ENCODE measurements around the gene DHX36.

DNA sequence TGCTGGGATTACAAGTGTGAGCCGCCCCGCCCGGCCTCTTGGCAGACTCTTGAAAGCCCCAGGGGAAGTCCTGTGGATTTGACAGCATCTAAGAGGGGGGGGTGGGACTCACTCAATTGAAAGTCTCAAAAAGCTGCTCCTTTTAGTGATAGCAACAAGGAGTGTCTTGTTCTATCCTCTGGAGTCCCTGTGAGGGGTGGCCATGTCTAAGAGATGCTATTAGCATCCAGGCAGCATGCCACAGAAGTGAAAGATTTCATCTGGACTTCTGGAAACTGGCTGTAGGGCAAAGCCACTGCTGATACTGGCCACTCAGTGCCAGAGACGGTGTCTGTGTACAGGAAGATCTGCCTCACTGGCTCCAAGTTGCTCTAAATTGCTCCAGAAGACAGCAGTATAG is 74.0 kb downstream of the DHX36 start:
- no peak for TF ChIP-seq TCF7 (IDR thresholded peaks at IDR 0.05; ENCODE audit: borderline replicate concordance)
- TF ChIP-seq POLR2A (IDR thresholded peaks at IDR 0.05; ENCODE audit: low read depth, low read length), result no peak
- TF ChIP-seq POLR2AphosphoS2 (IDR thresholded peaks at IDR 0.05; ENCODE audit: low read depth, low read length), result no peak
- TF ChIP-seq SUPT20H (IDR thresholded peaks at IDR 0.05; ENCODE audit: borderline replicate concordance, control insufficient read depth, low read depth, low read length), result no peak
- no peak for TF ChIP-seq YY1 (IDR thresholded peaks at IDR 0.05; ENCODE audit: low read depth, low read length)
- no peak for TF ChIP-seq CBX5 (IDR thresholded peaks at IDR 0.05; ENCODE audit: low read depth)
- TF ChIP-seq SMC3 (IDR thresholded peaks at IDR 0.05; ENCODE audit: borderline replicate concordance, low read length), result no peak
- no peak for TF ChIP-seq CEBPB (IDR thresholded peaks at IDR 0.05; ENCODE audit: borderline replicate concordance in 1 of 2, low read depth in 2 of 2, low read length in 2 of 2)
- TF ChIP-seq, protein P1, sequence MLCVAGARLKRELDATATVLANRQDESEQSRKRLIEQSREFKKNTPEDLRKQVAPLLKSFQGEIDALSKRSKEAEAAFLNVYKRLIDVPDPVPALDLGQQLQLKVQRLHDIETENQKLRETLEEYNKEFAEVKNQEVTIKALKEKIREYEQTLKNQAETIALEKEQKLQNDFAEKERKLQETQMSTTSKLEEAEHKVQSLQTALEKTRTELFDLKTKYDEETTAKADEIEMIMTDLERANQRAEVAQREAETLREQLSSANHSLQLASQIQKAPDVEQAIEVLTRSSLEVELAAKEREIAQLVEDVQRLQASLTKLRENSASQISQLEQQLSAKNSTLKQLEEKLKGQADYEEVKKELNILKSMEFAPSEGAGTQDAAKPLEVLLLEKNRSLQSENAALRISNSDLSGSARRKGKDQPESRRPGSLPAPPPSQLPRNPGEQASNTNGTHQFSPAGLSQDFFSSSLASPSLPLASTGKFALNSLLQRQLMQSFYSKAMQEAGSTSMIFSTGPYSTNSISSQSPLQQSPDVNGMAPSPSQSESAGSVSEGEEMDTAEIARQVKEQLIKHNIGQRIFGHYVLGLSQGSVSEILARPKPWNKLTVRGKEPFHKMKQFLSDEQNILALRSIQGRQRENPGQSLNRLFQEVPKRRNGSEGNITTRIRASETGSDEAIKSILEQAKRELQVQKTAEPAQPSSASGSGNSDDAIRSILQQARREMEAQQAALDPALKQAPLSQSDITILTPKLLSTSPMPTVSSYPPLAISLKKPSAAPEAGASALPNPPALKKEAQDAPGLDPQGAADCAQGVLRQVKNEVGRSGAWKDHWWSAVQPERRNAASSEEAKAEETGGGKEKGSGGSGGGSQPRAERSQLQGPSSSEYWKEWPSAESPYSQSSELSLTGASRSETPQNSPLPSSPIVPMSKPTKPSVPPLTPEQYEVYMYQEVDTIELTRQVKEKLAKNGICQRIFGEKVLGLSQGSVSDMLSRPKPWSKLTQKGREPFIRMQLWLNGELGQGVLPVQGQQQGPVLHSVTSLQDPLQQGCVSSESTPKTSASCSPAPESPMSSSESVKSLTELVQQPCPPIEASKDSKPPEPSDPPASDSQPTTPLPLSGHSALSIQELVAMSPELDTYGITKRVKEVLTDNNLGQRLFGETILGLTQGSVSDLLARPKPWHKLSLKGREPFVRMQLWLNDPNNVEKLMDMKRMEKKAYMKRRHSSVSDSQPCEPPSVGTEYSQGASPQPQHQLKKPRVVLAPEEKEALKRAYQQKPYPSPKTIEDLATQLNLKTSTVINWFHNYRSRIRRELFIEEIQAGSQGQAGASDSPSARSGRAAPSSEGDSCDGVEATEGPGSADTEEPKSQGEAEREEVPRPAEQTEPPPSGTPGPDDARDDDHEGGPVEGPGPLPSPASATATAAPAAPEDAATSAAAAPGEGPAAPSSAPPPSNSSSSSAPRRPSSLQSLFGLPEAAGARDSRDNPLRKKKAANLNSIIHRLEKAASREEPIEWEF (IDR thresholded peaks at IDR 0.05; ENCODE audit: insufficient replicate concordance, low read depth, low read length), result no peak
- TF ChIP-seq, protein P2, sequence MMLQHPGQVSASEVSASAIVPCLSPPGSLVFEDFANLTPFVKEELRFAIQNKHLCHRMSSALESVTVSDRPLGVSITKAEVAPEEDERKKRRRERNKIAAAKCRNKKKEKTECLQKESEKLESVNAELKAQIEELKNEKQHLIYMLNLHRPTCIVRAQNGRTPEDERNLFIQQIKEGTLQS (IDR thresholded peaks at IDR 0.05; ENCODE audit: borderline replicate concordance, extremely low read depth, low read depth, low read length), result no peak
- no peak for TF ChIP-seq SREBF2 (IDR thresholded peaks at IDR 0.05; ENCODE audit: low read length)
